ENCODE results near the gene HMCN2. TPM values are rescaled to one million over a fixed set of nuclear protein-coding genes. Genes with fewer than 3 reads are reported as not detected.

The HMCN2 gene
- total and polyA plus RNA-seq, 2 donors (not counting 3 experiments of a cell fraction or from before 2014, with no cell fraction given), result 0.04 to 0.24 TPM

DNA sequence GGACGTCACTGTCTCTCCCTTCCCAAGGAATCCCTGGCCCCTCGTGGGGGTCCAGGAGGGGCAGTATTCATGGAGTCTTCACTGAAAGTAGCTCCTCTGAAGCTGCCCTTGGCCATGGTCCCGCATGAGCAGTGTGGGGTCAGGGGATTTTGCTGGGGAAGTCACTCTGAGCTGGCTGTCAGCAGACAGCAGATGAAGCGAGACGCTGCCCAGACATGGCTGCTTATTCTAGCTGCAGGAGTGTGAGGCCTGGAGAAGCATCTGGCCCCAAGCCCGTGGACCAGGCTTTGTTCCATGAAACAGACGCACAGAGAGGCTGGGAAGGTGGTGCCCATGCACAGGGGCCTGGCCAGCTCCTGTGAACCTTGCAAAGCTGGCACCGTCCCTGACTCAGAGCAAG, 157.7 kb downstream of the HMCN2 start:
- no peaks in the 10 kb centered on the region for H3K79me2 ChIP-seq (ENCODE audit: control insufficient read depth, insufficient read depth, low read length)
- H3K36me3 ChIP-seq (ENCODE audit: control insufficient read depth in 2 of 2, extremely low read depth in 1 of 2, insufficient read depth in 2 of 2, low read length in 2 of 2), result no peaks in the 10 kb centered on the region
- dilution Hi-C loops (cut with MboI; ENCODE audit: extremely low pct_ligation_motif_present, low sequenced_read_pairs) (no loop called here), intact Hi-C loops (cut with micrococcal nuclease) (no loop called here)
- POLR2A ChIA-PET, result no interaction called here
- no peak overlapping the region for H3K4me3 ChIP-seq (replicated peaks in 1 of 3; ENCODE audit: insufficient read depth in 1 of 3, low read depth in 1 of 3, low read length in 3 of 3)
- no TSS peak for BruUV-seq (replicated peaks)
- H3K9me3 ChIP-seq (replicated peaks; ENCODE audit: control insufficient read depth, insufficient read depth, low read length), result no peaks in the 10 kb centered on the region
- H4K20me1 ChIP-seq (replicated peaks; ENCODE audit: control insufficient read depth, extremely low read depth, insufficient read depth, low read length), result no peaks in the 10 kb centered on the region
- H3K27me3 ChIP-seq (ENCODE audit: control insufficient read depth in 2 of 2, insufficient read depth in 2 of 2, low read length in 2 of 2), result peaks cover 0 to 2% of the 10 kb centered on the region in 2 experiments
- FAIRE-seq, result no peak
- CTCF ChIA-PET, result interaction anchor here (0.9 kb wide), 1 partner anchor 15 kb away, joined by 3 read pairs; no protein-coding TSS in a partner anchor
- H3K4me2 ChIP-seq (ENCODE audit: insufficient read depth, low read length), result no peak overlapping the region
- H3K4me1 ChIP-seq (ENCODE audit: control insufficient read depth, extremely low read depth, insufficient read depth, low read length), result peaks cover 12% of the 10 kb centered on the region
- no peak overlapping the region for H3K9ac ChIP-seq (replicated peaks; ENCODE audit: extremely low read depth, insufficient read depth, low read length)
- H3K27ac ChIP-seq (ENCODE audit: insufficient read depth, low read depth, low read length), result no peak overlapping the region
- no peak for TF ChIP-seq MYC (IDR thresholded peaks at IDR 0.05; ENCODE audit: low read depth, low read length)
- TF ChIP-seq POLR2A (IDR thresholded peaks at IDR 0.05; ENCODE audit: low read depth, low read length), result no peak
- no peak for TF ChIP-seq GATA2 (IDR thresholded peaks at IDR 0.05; ENCODE audit: insufficient read depth, insufficient read length, low read depth, low read length)
- no peak for TF ChIP-seq EZH2 (IDR thresholded peaks at IDR 0.05; ENCODE audit: borderline replicate concordance, low read depth, low read length, severe bottlenecking)
- H3K9me1 ChIP-seq (replicated peaks; ENCODE audit: control insufficient read depth, extremely low read depth, insufficient read depth, low read length), result no peaks in the 10 kb centered on the region
- DNase-seq (ENCODE audit: low read depth, low spot score), result no peak
- no peak overlapping the region for H2AFZ ChIP-seq (ENCODE audit: low read depth, low read length)

DNA sequence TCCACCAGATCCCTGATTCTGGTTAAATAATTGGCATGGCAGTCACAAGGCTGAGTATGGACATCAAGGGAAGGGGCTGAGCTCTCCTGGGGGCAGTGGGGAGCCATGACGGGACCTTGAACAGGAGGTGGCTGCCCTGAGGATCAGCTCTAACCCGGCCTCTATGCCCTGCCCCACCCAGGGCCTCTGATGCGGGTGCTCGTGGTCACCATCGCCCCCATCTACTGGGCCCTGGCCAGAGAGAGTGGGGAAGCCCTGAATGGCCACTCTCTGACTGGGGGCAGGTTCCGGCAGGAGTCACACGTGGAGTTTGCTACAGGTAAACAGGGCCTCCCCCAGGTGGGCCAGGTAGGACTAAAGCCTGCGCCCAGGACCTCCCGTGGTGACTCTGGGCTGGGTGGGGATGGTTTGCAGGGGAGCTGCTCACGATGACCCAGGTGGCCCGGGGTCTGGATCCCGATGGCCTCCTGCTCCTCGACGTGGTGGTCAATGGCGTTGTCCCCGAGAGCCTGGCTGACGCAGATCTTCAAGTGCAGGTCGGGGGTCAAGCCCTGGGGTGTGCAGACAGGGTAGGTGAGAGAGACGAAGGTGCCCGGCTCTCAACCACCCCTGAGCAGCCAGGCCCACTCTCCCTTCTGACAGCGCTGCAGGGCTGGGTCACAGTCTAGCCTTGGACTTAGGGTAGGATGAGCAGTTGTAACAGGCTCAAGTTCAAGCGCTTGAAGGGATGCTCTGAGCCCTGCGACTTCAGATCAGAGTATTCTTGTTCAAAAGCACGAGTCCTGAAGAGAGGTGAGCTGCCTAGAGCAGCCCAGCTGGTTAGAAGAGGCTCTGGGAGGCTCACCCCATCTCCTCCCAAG, 159.3 kb downstream of the HMCN2 start:
- peaks cover 12% of the 10 kb centered on the region for H3K4me1 ChIP-seq (ENCODE audit: control insufficient read depth, extremely low read depth, insufficient read depth, low read length)
- H3K9ac ChIP-seq (replicated peaks; ENCODE audit: extremely low read depth, insufficient read depth, low read length), result no peak overlapping the region
- H3K9me1 ChIP-seq (replicated peaks; ENCODE audit: control insufficient read depth, extremely low read depth, insufficient read depth, low read length), result no peaks in the 10 kb centered on the region
- ChIA-PET POLR2A (no interaction called here), CTCF (no interaction called here)
- H3K27ac ChIP-seq (ENCODE audit: insufficient read depth, low read depth, low read length), result no peak overlapping the region
- no peaks in the 10 kb centered on the region for H4K20me1 ChIP-seq (replicated peaks; ENCODE audit: control insufficient read depth, extremely low read depth, insufficient read depth, low read length)
- DNase-seq (ENCODE audit: low read depth, low spot score) (no peak), FAIRE-seq (no peak)
- H2AFZ ChIP-seq (ENCODE audit: low read depth, low read length), result no peak overlapping the region
- peaks cover 0 to 2% of the 10 kb centered on the region in 2 experiments for H3K27me3 ChIP-seq (ENCODE audit: control insufficient read depth in 2 of 2, insufficient read depth in 2 of 2, low read length in 2 of 2)
- no peak overlapping the region for H3K4me2 ChIP-seq (ENCODE audit: insufficient read depth, low read length)
- H3K9me3 ChIP-seq (replicated peaks; ENCODE audit: control insufficient read depth, insufficient read depth, low read length), result no peaks in the 10 kb centered on the region
- H3K4me3 ChIP-seq (replicated peaks in 1 of 3; ENCODE audit: insufficient read depth in 1 of 3, low read depth in 1 of 3, low read length in 3 of 3), result no peak overlapping the region
- no TSS peak for BruUV-seq (replicated peaks)
- no peaks in the 10 kb centered on the region for H3K36me3 ChIP-seq (ENCODE audit: control insufficient read depth in 2 of 2, extremely low read depth in 1 of 2, insufficient read depth in 2 of 2, low read length in 2 of 2)
- no peaks in the 10 kb centered on the region for H3K79me2 ChIP-seq (ENCODE audit: control insufficient read depth, insufficient read depth, low read length)
- TF ChIP-seq FOS (IDR thresholded peaks at IDR 0.05; ENCODE audit: borderline replicate concordance, insufficient read depth, low read length), result no peak
- dilution Hi-C loops (cut with MboI; ENCODE audit: extremely low pct_ligation_motif_present, low sequenced_read_pairs) (no loop called here), intact Hi-C loops (cut with micrococcal nuclease) (no loop called here)
